K562 (cell line): ENCODE results near the gene JDP2. TPM values are rescaled to one million over a fixed set of nuclear protein-coding genes. Genes with fewer than 3 reads are reported as not detected.

ENCODE experiments used
- ATAC-seq: fragments of 200-7000 bp; cut with Tn5 transposase; 3 replicates; pipeline ENCODE4 v1.9.1; 2020; ENCODE audit warnings: moderate library complexity
- BruUV-seq: library from RNA; stranded (reverse); fragments of 400-500 nt; replicated peaks from 2 replicates; lab custom pipeline; 2021; lab: Mats Ljungman, UMichigan
- CTCF ChIA-PET: fragments of 300-600 bp; formaldehyde crosslinking; extraction: SDS; loops from one replicate; lab custom pipeline; 2021; ENCODE audit warnings: low intra/inter-chr PET ratio; lab: Yijun Ruan, JAX
- POLR2A ChIA-PET: fragments of 300-600, 350-650 bp; sonication (Branson Sonifier 250); formaldehyde crosslinking; extraction: SDS; loops from one replicate; lab custom pipeline; 2021; ENCODE audit warnings: antibody characterized with exemption, inconsistent platforms; lab: Yijun Ruan, JAX
- DNase-seq, 4 experiments: peaks; one replicate each; pipeline versions ENCODE4 v3.0.0 to v3.0.0-alpha.2; 2011 to 2018; ENCODE audit warnings: low spot score in 3 of 4, mixed read lengths in 3 of 4; ENCODE audit errors: extremely low read depth in 1 of 4
- FAIRE-seq: peaks from 2 replicates; lab custom pipeline; 2011; peaks lifted over from hg19 to GRCh38; lab: Jason Lieb, UNC
- H2AFZ ChIP-seq: 2 replicates; pipeline ENCODE4 v1.6.0; 2011; ENCODE audit warnings: low read depth, low read length, control low read depth, inconsistent platforms
- H3K27ac ChIP-seq: fragments of 200-600 bp; 3 replicates; pipeline ENCODE4 v1.8.0; 2011; ENCODE audit warnings: low read depth, mild to moderate bottlenecking, control low read depth, inconsistent platforms, low read length, moderate library complexity, mixed read lengths; ENCODE audit errors: extremely low read depth
- H3K27me3 ChIP-seq, 2 experiments: fragments of 300-600 bp in 1 of 2; 2 replicates in 1 of 2; 3 replicates in 1 of 2; pipeline versions ENCODE4 v1.6.0 to v1.8.0; 2011; ENCODE audit warnings: inconsistent platforms in 2 of 2, low read length in 2 of 2, mild to moderate bottlenecking in 1 of 2, mixed read lengths in 1 of 2, moderate library complexity in 1 of 2; ENCODE audit not compliant: control insufficient read depth in 2 of 2, insufficient read depth in 2 of 2
- H3K36me3 ChIP-seq: fragments of 300-600 bp; 3 replicates; pipeline ENCODE4 v1.8.0; 2011; ENCODE audit warnings: mild to moderate bottlenecking, low read length, inconsistent platforms; ENCODE audit not compliant: control insufficient read depth, insufficient read depth
- H3K4me1 ChIP-seq, 2 experiments: fragments of 200-600 bp in 1 of 2; replicated peaks in 1 of 2; 2 replicates in 1 of 2; 3 replicates in 1 of 2; pipeline versions ENCODE4 v1.5.1 to v1.8.0; 2011; ENCODE audit warnings: inconsistent platforms in 2 of 2, low read length in 2 of 2, mild to moderate bottlenecking in 1 of 2, mixed read lengths in 1 of 2, moderate library complexity in 1 of 2; ENCODE audit not compliant: control insufficient read depth in 2 of 2, insufficient read depth in 2 of 2
- H3K4me2 ChIP-seq: 2 replicates; pipeline ENCODE4 v1.6.1; 2011; ENCODE audit warnings: low read length, control low read depth, inconsistent platforms, mixed read lengths; ENCODE audit not compliant: insufficient read depth
- H3K4me3 ChIP-seq: fragments of 200-600 bp; sonication (generic), shearing (Covaris generic); 2 replicates; pipeline ENCODE4 v1.5.1; 2016; ENCODE audit warnings: control low read depth, inconsistent platforms
- H3K79me2 ChIP-seq: fragments of 200-600 bp; 3 replicates; pipeline ENCODE4 v1.8.0; 2011; ENCODE audit warnings: low read length, inconsistent platforms; ENCODE audit not compliant: control insufficient read depth, insufficient read depth
- H3K9ac ChIP-seq, 2 experiments: 2 replicates each; pipeline versions ENCODE4 v1.6.0 to v1.6.1; 2011; ENCODE audit warnings: low read depth in 2 of 2, low read length in 2 of 2, control low read depth in 1 of 2, inconsistent platforms in 1 of 2, mild to moderate bottlenecking in 1 of 2, mixed read lengths in 1 of 2; ENCODE audit not compliant: insufficient read depth in 1 of 2
- H3K9me1 ChIP-seq: one replicate; pipeline ENCODE4 v1.6.0; 2011; ENCODE audit warnings: inconsistent platforms, mild to moderate bottlenecking, low read length, moderate library complexity; ENCODE audit not compliant: control insufficient read depth, insufficient read depth
- H3K9me3 ChIP-seq: replicated peaks from 2 replicates; pipeline ENCODE4 v1.5.1; 2011; ENCODE audit warnings: low read depth, low read length, inconsistent platforms; ENCODE audit not compliant: control insufficient read depth, insufficient read depth
- H4K20me1 ChIP-seq: replicated peaks from 2 replicates; pipeline ENCODE4 v1.6.1; 2011; ENCODE audit warnings: low read length, inconsistent platforms, mixed read lengths; ENCODE audit not compliant: control insufficient read depth, insufficient read depth
- CXXC5 ChIP-seq: fragments of 250-450 bp; sonication (Bioruptor Pico); IDR thresholded peaks from 2 replicates; pipeline ENCODE4 v1.8.0; 2022; ENCODE audit warnings: inconsistent platforms, mild to moderate bottlenecking, moderate library complexity
- FOXA1 ChIP-seq: fragments of 450-650 bp; IDR thresholded peaks from 2 replicates; pipeline ENCODE4 v1.6.1; 2016; ENCODE audit warnings: mild to moderate bottlenecking, borderline replicate concordance
- FUS ChIP-seq: fragments of 200-400 bp; formaldehyde crosslinking; optimal IDR thresholded peaks from 2 replicates; pipeline ENCODE3; 2017; ENCODE audit warnings: low read depth, low read length
- HIVEP1 ChIP-seq: fragments of 250-450 bp; sonication (Bioruptor Pico); IDR thresholded peaks from 2 replicates; pipeline ENCODE4 v1.4.0; 2020; ENCODE audit warnings: mild to moderate bottlenecking
- KAT7 ChIP-seq: sonication (generic); formaldehyde crosslinking; IDR thresholded peaks from 2 replicates; pipeline ENCODE4 v1.8.0; 2022; ENCODE audit warnings: missing genetic modification reagents, mild to moderate bottlenecking, borderline replicate concordance
- MAFG ChIP-seq: fragments of 450-650 bp; conservative IDR thresholded peaks from 2 replicates; pipeline ENCODE4 v1.6.1; 2016; ENCODE audit warnings: missing genetic modification characterization, missing compliant biosample characterization
- MEF2A ChIP-seq: IDR thresholded peaks from 2 replicates; pipeline ENCODE4 v1.6.1; 2011; ENCODE audit warnings: low read depth, mild to moderate bottlenecking, low read length, moderate library complexity; ENCODE audit not compliant: control insufficient read depth
- NFIX ChIP-seq: fragments of 250-450 bp; sonication (Bioruptor Pico); IDR thresholded peaks from 2 replicates; pipeline ENCODE4 v1.4.0; 2020; ENCODE audit warnings: low read depth, mild to moderate bottlenecking, moderate library complexity
- STAG1 ChIP-seq: sonication (generic); formaldehyde crosslinking; IDR thresholded peaks from 2 replicates; pipeline ENCODE4 v1.5.0; 2020; ENCODE audit warnings: missing genetic modification reagents, borderline replicate concordance
- U2AF1 ChIP-seq: fragments of 200-400 bp; formaldehyde crosslinking; optimal IDR thresholded peaks from 2 replicates; pipeline ENCODE3; 2017; ENCODE audit warnings: mild to moderate bottlenecking, low read depth, low read length, moderate library complexity
- ZC3H4 ChIP-seq: sonication (generic); formaldehyde crosslinking; IDR thresholded peaks from 2 replicates; pipeline ENCODE4 v1.9.0; 2021; ENCODE audit warnings: missing genetic modification reagents, borderline replicate concordance
- ZNF212 ChIP-seq: fragments of 450-650 bp; formaldehyde crosslinking; IDR thresholded peaks from 2 replicates; pipeline ENCODE4 v1.4.0; 2020; ENCODE audit warnings: mild to moderate bottlenecking
- ZNF408 ChIP-seq: fragments of 250-450 bp; sonication (Bioruptor Pico); IDR thresholded peaks from 2 replicates; pipeline ENCODE4 v1.4.0; 2020; ENCODE audit warnings: low read depth, mild to moderate bottlenecking, moderate library complexity
- ZNF668 ChIP-seq: fragments of 250-450 bp; sonication (Bioruptor Pico); IDR thresholded peaks from 2 replicates; pipeline ENCODE4 v1.8.0; 2022; ENCODE audit warnings: mild to moderate bottlenecking, inconsistent platforms
- WGBS: fragments of 100-300 bp; shearing (Covaris generic); methylation state at CpG from one replicate; pipeline ENCODE4 v1.1.6; 2016; ENCODE audit warnings: low coverage, mixed read lengths; ENCODE audit not compliant: insufficient coverage; ENCODE audit errors: missing lambda C conversion rate; 5-methylcytosine and 5-hydroxymethylcytosine counted together
- in situ Hi-C: fragments of 300-500 bp; cut with MboI; formaldehyde crosslinking; loops from 4 replicates; pipeline ENCODE4 v1.15.0; 2018; ENCODE audit warnings: inconsistent platforms, mixed read lengths
- intact Hi-C: fragments of 100-400 bp; cut with micrococcal nuclease; formaldehyde crosslinking; loops from 2 replicates; pipeline ENCODE4 v1.14.2; 2022
- polyA plus RNA-seq, 8 experiments: library from polyadenylated mRNA; depleted of rRNA in 4 of 8; stranded (reverse) in 5 of 8; unstranded in 3 of 8; fragments of >200 nt; fragmentation: Nextera tagmentation in 2 of 8; fragmentation: Illumina TruSeq in 1 of 8; extraction: Ambion mirVana in 2 of 8; extraction: Trizol in 1 of 8; gene quantifications; 2 replicates each; pipeline versions ENCODE4 v1.2.1 to v1.2.3, GENCODE V29; 2011 to 2014; ENCODE audit warnings: inconsistent platforms in 1 of 8, missing spikeins in 1 of 8
- total RNA-seq, 7 experiments: library from RNA; depleted of rRNA in 6 of 7; stranded (reverse); fragments of >200 nt in 6 of 7; fragmentation: Illumina TruSeq in 2 of 7; extraction: Trizol in 2 of 7; gene quantifications; 2 replicates each; pipeline versions ENCODE4 v1.2.1 to v1.2.3, GENCODE V29; 2011 to 2021; ENCODE audit warnings: low replicate concordance in 1 of 7
- TF ChIP-seq, protein P1 (sequence below): sonication (generic); IDR thresholded peaks from 2 replicates; pipeline ENCODE4 v1.6.1; 2016
- TF ChIP-seq, protein P2 (sequence below): fragments of 250-450 bp; sonication (Bioruptor Pico); IDR thresholded peaks from 2 replicates; pipeline ENCODE4 v1.8.0; 2021; ENCODE audit warnings: moderate library complexity, mild to moderate bottlenecking, inconsistent platforms
- TF ChIP-seq, protein P3 (sequence below): fragments of 250-450 bp; sonication (Bioruptor Pico); IDR thresholded peaks from 2 replicates; pipeline ENCODE4 v1.5.0; 2020; ENCODE audit warnings: mild to moderate bottlenecking, borderline replicate concordance
- TF ChIP-seq, protein P4 (sequence below): sonication (generic); formaldehyde crosslinking; IDR thresholded peaks from 2 replicates; pipeline ENCODE4 v1.8.0; 2023; ENCODE audit warnings: mild to moderate bottlenecking, missing genetic modification reagents

JDP2 gene
- total and polyA plus RNA-seq, 9 of the 15 experiments (the other 6 are each of a cell fraction or from before 2014, with no cell fraction given): 0.27 to 13.8 (median 3.1) TPM

DNA sequence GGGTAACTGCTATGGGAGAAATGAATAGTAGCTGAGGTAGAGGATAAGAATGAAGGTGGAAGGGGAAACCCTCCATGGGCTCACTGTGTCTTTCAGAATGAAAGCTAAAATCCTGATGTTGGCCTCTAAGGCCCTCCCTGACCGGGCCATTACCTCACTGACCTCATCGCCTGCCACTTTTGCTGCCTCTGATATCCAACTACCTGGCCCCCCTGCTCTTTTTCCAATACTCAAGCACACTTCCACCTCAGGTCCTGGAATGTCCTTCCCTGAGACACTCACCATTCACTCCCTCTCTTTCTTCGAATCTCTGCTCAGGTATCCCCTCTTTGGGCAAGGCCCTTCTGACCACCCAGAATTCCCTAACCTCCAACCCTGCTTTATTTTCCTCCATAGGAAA, 93.0 kb downstream of the JDP2 start:
- ATAC-seq (no peak), FAIRE-seq (no peak), DNase-seq (no peak)
- ChIA-PET POLR2A (no interaction called here), CTCF (no interaction called here)
- Histone ChIP-seq H3K4me2 (no peak overlapping the region), H3K36me3 (no peaks in the 10 kb centered on the region), H2AFZ (no peak overlapping the region), H3K27ac (no peak overlapping the region), H3K4me1 (peaks cover 0 to 4% of the 10 kb centered on the region in 2 experiments; a peak in 3 of 5 replicates), H3K9me3 (peaks cover 2% of the 10 kb centered on the region; the same call in 1 of the 2 replicates), H3K27me3 (peaks cover 0 to 23% of the 10 kb centered on the region in 2 experiments; a peak in 3 of 5 replicates), H3K4me3 (no peak overlapping the region), H3K9me1 (no peaks in the 10 kb centered on the region), H3K79me2 (no peaks in the 10 kb centered on the region), H3K9ac (no peak overlapping the region), H4K20me1 (no peaks in the 10 kb centered on the region)
- in situ Hi-C loops: no loop called here
- 24% methylated on average over 3 of the region's 3 CpGs for WGBS
- TF ChIP-seq CXXC5 (CRISPR knock-in tag) (no peak), U2AF1 (no peak), FOXA1 (no peak), MAFG (tag) (no peak), MEF2A (no peak), ZNF212 (CRISPR knock-in tag) (no peak), NFIX (CRISPR knock-in tag) (no peak), HIVEP1 (CRISPR knock-in tag) (no peak), ZNF668 (no peak), ZC3H4 (CRISPR knock-in tag) (no peak), ZNF408 (CRISPR knock-in tag) (no peak), FUS (no peak), KAT7 (CRISPR knock-in tag) (no peak), STAG1 (CRISPR knock-in tag) (no peak)
- TF ChIP-seq, protein P1, sequence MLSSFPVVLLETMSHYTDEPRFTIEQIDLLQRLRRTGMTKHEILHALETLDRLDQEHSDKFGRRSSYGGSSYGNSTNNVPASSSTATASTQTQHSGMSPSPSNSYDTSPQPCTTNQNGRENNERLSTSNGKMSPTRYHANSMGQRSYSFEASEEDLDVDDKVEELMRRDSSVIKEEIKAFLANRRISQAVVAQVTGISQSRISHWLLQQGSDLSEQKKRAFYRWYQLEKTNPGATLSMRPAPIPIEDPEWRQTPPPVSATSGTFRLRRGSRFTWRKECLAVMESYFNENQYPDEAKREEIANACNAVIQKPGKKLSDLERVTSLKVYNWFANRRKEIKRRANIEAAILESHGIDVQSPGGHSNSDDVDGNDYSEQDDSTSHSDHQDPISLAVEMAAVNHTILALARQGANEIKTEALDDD: no peak
- TF ChIP-seq, protein P2, sequence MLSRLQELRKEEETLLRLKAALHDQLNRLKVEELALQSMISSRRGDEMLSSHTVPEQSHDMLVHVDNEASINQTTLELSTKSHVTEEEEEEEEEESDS (CRISPR knock-in tag): no peak
- TF ChIP-seq, protein P3, sequence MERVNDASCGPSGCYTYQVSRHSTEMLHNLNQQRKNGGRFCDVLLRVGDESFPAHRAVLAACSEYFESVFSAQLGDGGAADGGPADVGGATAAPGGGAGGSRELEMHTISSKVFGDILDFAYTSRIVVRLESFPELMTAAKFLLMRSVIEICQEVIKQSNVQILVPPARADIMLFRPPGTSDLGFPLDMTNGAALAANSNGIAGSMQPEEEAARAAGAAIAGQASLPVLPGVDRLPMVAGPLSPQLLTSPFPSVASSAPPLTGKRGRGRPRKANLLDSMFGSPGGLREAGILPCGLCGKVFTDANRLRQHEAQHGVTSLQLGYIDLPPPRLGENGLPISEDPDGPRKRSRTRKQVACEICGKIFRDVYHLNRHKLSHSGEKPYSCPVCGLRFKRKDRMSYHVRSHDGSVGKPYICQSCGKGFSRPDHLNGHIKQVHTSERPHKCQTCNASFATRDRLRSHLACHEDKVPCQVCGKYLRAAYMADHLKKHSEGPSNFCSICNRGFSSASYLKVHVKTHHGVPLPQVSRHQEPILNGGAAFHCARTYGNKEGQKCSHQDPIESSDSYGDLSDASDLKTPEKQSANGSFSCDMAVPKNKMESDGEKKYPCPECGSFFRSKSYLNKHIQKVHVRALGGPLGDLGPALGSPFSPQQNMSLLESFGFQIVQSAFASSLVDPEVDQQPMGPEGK: no peak
- TF ChIP-seq, protein P4, sequence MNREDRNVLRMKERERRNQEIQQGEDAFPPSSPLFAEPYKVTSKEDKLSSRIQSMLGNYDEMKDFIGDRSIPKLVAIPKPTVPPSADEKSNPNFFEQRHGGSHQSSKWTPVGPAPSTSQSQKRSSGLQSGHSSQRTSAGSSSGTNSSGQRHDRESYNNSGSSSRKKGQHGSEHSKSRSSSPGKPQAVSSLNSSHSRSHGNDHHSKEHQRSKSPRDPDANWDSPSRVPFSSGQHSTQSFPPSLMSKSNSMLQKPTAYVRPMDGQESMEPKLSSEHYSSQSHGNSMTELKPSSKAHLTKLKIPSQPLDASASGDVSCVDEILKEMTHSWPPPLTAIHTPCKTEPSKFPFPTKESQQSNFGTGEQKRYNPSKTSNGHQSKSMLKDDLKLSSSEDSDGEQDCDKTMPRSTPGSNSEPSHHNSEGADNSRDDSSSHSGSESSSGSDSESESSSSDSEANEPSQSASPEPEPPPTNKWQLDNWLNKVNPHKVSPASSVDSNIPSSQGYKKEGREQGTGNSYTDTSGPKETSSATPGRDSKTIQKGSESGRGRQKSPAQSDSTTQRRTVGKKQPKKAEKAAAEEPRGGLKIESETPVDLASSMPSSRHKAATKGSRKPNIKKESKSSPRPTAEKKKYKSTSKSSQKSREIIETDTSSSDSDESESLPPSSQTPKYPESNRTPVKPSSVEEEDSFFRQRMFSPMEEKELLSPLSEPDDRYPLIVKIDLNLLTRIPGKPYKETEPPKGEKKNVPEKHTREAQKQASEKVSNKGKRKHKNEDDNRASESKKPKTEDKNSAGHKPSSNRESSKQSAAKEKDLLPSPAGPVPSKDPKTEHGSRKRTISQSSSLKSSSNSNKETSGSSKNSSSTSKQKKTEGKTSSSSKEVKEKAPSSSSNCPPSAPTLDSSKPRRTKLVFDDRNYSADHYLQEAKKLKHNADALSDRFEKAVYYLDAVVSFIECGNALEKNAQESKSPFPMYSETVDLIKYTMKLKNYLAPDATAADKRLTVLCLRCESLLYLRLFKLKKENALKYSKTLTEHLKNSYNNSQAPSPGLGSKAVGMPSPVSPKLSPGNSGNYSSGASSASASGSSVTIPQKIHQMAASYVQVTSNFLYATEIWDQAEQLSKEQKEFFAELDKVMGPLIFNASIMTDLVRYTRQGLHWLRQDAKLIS: no peak
- BruUV-seq: no TSS peak
- intact Hi-C loops: no loop called here
